ENCODE measurements around the gene CDC16. TPM values are rescaled to one million over a fixed set of nuclear protein-coding genes. Genes with fewer than 3 reads are reported as not detected.

CDC16 gene
- 39.1 to 43.9 TPM (median 42.0 TPM) in 5 replicates for total RNA-seq (2022; extraction: Qiagen RNA extraction)

GRCh38 chr13:114234645-114235421, at the start of gene CDC16:
CDC16 (plus strand) TSS chr13:114234897; CDS start chr13:114235085, 188 bp downstream.

DNA sequence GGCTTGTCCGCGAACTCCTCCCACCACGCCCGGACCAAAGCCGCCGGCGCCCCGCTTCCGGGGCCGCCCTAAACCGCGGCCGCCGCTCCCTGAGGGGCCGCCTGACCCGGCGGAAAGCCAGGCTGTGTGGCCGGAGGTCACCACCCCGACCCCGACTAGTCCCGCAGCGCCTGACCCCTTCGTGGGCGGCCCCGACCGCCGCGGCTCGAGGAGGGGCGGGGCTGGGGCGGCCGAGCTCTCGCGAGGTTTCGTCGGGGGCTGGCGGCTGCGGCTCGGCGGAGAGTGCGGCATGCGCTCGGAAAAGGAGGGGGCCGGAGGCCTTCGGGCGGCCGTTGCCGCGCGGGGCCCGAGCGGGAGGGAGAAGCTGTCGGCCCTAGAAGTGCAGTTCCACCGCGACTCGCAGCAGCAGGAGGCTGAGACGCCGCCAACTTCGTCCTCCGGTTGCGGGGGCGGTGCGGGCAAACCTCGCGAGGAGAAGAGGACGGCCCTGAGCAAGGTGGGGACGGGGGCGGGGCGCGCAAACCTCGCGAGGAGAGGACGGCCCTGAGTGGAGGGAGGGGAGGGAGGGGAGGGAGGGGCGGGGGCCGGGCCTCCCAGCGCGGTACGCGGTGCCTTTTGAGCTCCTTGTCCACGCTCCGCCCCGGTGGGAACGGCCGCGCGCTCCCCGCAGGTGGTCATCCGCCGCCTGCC, 46.8 kb downstream of the CDC16 start, which contains the start of gene UPF3A:
TSS of gene UPF3A (plus strand) at position 251 of the 690 bp plus-strand sequence. CDS start at position 290, 39 bp downstream.

DNA sequence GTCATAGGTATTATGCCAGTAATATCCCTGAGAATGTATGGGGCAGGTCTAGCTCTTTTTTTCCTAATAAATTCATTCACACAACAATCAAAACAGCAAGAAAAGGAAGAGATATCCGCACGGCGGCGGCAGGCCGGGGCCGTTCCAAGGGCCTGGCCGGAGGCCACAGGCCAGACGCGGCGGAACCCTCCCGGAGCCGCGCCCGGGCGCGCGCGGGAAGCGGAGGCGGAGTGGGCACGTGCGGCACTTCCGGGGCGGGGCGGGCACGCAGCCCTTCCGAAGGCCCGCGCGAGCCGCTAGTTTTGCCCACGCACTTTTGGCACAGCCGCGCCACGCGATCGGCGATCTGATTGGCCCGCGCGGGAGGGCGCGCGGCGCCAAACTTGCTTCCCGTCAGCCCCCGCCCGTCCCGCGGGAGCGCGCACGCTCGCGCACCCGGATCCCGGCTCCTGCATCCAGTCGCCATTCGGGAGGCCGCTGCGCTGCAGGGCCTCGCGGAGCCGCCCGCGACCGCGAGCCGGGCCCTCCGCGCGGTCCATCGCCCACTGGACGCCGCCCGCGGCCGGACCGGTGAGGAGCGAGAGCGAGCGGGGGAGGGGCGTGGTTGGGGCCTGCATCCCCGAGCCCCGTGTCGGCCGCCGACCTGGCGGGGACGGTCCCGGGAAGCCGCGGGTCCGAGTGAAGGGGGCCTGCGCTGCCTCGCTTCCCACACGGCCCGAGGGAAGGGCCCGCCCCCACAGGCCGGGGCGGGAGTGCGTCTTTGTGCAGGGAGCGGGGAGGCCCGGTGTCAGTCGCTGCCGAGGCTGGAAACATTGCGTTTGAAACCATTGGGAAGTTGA, 79.6 kb downstream of the CDC16 start, which contains the start of gene CHAMP1:
TSS of gene CHAMP1 (plus strand) at position 430 of the 839 bp plus-strand sequence. CDS start 9,340 bp downstream, outside the sequence.

Other genes with a start within 250 kb of the CDC16 start
- 8.5 to 11.2 TPM (median 10.2 TPM) in 5 replicates for gene RASA3, start 102.3 kb upstream of the CDC16 start, total RNA-seq (2022; extraction: Qiagen RNA extraction)
- gene CFAP97D2, start 55.6 kb upstream of the CDC16 start, total RNA-seq (2022; extraction: Qiagen RNA extraction): not detected in 5 replicates
- 31.8 to 38.9 TPM (median 36.0 TPM) in 5 replicates for gene UPF3A, start 46.7 kb downstream of the CDC16 start, total RNA-seq (2022; extraction: Qiagen RNA extraction)
- 21.9 to 26.6 TPM (median 23.8 TPM) in 5 replicates for gene CHAMP1, start 79.6 kb downstream of the CDC16 start, total RNA-seq (2022; extraction: Qiagen RNA extraction)